Measurements from ENCODE around the gene AK8. TPM values are rescaled to one million over a fixed set of nuclear protein-coding genes. Genes with fewer than 3 reads are reported as not detected.

The AK8 gene
- total RNA-seq, 1 donor from 2014 or later: not detected

- DNase-seq (ENCODE audit: missing footprints) (no peak), ATAC-seq (no peak)
- intact Hi-C loops (cut with DNase I): no loop called here
These were observed 13.4 kb downstream of the AK8 start for GRCh38 chr9:132864691-132865090.

DNA sequence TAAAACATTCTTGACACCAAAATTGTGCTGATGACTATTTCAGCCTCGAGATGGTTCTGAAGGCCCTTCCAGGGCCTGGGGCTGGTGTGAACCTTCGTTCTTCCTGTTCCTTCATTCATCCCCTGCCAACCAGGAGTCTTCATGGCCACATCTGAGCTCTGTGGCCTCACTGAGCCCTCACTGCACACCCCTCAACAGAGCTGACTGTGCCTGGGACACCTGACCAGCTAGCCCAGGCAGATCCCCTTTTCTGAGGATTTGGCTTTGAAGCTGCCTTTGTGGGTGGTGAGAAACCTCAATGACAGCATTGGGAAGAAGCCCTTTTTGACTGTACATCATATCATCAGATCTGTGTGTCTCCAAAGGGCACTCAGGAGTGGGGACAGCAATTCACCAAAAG is 13.8 kb downstream of the AK8 start:
- ATAC-seq (no peak), DNase-seq (ENCODE audit: missing footprints) (no peak)
- intact Hi-C loops (cut with DNase I): no loop called here

GRCh38 chr9:132863096-132863495 is 15.0 kb downstream of the AK8 start:
- ATAC-seq (no peak), DNase-seq (ENCODE audit: missing footprints) (no peak)
- intact Hi-C loops (cut with DNase I): no loop called here

DNA sequence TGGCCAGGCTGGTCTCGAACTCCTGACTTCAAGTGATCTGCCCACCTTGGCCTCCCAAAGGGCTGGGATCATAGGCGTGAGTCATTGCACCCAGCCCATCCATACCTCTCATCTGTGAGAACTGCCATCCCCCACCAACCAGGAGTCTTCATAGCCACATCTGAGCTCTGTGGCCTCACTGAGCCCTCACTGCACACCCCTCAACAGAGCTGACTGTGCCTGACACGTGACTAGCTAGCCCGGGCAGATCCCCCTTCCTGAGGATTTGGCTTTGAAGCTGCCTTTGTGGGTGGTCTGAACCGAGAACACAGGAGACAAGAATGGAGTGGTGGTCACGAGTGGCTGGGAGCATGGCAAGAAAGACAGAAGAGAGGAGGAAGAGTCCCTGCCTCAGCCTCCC is 15.6 kb downstream of the AK8 start:
- intact Hi-C loops (cut with DNase I): no loop called here
- ATAC-seq: no peak
- no peak for DNase-seq (ENCODE audit: missing footprints)

DNA sequence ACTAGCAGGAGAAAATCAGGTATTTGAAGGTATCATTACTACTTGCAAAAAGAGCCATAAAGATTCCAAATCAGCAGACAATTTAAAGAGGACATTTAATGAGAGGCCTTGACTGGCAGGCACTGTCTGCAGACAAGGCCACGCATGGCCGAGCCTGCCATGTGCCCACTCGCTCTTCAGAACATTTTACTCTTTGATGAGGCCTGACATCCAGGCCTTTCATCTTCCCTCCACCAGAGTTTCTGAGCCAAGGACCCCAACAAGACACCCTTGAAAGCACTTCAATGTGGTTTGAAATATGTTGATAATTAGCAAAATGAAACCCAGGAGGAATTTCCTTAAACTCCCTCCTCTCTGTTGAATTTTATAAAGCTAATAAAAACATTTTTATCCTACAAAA is 16.4 kb downstream of the AK8 start:
- intact Hi-C loops (cut with DNase I): no loop called here
- ATAC-seq: no peak
- DNase-seq (ENCODE audit: missing footprints): no peak

- ATAC-seq (no peak), DNase-seq (ENCODE audit: missing footprints) (no peak)
- intact Hi-C loops (cut with DNase I): no loop called here
These were observed 19.3 kb downstream of the AK8 start for GRCh38 chr9:132858751-132859150.

- ATAC-seq (peak; percentile 48), DNase-seq (ENCODE audit: missing footprints) (no peak)
- intact Hi-C loops (cut with DNase I): no loop called here
These were observed 20.3 kb downstream of the AK8 start for GRCh38 chr9:132857616-132858342.

DNA sequence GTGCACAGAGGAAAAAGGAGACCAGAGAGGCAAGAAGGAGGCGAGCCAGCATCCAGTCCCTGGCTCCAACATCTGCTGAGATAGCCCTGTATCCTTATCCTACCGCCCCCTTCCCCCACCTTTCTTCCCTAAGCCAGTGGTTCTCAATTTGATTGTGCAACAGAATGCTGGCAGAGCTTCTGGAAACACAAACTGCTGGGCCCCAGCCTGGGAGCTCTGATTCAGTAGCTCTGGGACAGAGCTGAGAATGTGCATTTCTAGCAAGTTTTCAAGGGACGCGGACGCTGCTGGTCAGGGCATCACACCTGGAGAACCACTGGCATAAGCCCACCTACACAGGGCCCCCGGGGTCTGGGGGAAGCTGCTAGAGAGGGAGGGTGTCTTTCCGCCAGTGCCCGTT is 21.1 kb downstream of the AK8 start:
- peak; percentile 71 for DNase-seq (ENCODE audit: missing footprints)
- intact Hi-C loops (cut with DNase I): no loop called here
- ATAC-seq: peak; percentile 95

DNA sequence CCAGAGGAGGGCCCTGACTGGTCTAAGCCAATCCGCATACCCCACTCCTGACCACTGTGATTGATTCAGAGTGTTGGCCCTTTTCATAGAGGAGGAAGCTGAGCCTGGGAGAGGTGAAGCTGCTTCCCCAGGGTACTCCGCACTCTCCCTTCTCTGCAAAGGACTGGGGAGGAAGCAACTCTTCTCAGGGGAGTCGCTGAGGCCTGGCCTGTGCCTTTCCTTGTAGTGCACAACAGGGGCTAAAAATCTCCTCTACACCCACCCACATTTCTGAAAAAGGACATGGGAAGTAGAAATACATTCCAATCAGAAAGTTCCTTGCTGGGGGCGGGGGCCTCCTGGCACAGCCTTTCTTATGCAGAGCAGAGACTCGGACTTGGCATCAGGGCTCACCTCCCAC is 22.2 kb downstream of the AK8 start:
- ATAC-seq (no peak), DNase-seq (ENCODE audit: missing footprints) (no peak)
- intact Hi-C loops (cut with DNase I): no loop called here

DNA sequence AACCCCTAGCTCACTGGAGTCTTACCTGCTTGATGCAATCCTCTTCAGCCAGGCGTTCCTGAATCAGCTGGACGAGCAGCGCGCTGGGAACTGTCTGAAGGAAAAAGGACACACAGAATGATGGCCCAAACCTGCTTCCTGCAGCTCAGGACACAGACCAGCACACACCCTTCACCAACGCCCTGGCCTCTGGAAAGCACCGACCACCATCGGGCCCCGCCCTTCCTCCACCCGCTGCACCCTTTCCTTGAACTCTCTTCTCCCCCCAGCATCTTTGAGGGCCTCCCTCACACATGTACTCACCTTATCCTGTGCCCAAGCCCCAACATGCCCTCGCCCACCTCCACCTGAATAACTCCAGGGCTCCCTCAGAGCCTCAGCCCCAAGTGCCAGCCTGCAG is 23.3 kb downstream of the AK8 start:
- DNase-seq (ENCODE audit: missing footprints) (no peak), ATAC-seq (no peak)
- intact Hi-C loops (cut with DNase I): no loop called here

- no peak for ATAC-seq
- no peak for DNase-seq (ENCODE audit: missing footprints)
- intact Hi-C loops (cut with DNase I): no loop called here
These were observed 24.6 kb downstream of the AK8 start for GRCh38 chr9:132853482-132853881.

DNA sequence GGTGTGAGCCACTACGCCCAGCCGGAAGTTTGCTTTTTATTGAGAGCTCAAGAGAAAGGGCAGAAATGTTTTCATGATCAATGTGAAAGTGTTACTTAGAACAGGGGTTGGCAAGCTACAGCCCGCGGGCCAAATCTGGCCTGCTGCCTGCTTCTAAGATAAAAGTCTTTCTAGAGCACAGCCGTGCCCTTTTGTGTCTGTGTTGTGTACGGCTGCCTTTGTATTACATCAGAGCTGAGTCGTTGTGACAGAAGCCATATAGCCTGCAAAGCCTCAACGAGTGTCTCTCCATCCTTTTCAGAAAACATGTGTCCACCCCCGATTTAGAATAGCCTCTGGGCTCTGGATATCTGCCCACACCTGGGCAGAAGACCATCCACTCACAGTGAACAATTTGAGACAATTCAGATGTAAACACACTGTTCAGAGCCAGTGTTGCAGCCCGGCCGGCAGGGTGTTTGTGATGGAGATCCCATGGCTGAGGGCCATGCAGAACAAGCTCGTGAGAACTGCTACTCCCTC is 28.8 kb downstream of the AK8 start:
- no peak for DNase-seq (ENCODE audit: missing footprints)
- intact Hi-C loops (cut with DNase I): no loop called here
- peak; percentile 71 for ATAC-seq

- DNase-seq (ENCODE audit: missing footprints) (no peak), ATAC-seq (no peak)
- intact Hi-C loops (cut with DNase I): no loop called here
These were observed 31.1 kb downstream of the AK8 start for GRCh38 chr9:132846918-132847515.

DNA sequence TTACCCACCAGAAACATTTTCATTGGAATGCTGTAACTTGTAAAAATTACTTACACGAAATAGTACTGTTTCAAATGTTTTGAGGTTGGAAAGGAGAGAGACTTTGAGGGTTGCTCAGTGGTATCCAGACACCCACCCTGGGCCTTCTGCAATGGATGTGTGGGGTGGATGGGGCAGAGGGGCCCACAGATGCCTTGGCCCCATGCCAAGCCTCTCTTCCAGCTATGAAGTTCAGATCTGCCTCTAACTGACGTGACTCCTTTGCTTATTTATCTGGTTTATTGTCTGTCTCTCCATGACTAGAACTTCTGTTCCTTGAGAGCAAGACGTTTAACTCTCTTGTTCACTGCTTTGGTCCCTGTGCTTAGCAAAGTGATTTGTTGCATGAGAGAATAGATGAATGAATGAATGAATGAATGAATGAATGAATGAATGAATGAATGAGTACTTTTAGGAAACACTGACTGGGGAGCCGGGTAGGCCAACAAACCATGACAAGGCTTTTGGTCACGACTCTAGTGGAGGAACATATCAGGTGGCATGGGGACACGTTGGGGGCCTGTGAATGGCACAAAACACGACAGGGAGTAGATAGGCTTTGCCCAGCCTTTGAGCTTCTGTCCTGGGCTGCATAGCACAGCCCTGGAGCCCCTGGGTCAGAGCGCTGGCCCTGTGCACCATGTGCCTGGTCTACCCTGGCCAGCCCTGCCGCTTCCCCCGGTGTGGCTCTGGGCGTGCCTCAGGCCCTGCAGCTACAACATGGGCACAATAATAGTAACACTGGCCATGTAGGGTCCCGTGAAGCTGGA is 31.8 kb downstream of the AK8 start:
- DNase-seq (ENCODE audit: missing footprints) (no peak), ATAC-seq (no peak)
- intact Hi-C loops (cut with DNase I): no loop called here

GRCh38 chr9:132842124-132843044 is 35.7 kb downstream of the AK8 start:
- DNase-seq (ENCODE audit: missing footprints) (no peak), ATAC-seq (no peak)
- intact Hi-C loops (cut with DNase I): no loop called here

GRCh38 chr9:132840980-132841379 is 37.1 kb downstream of the AK8 start:
- intact Hi-C loops (cut with DNase I): no loop called here
- DNase-seq (ENCODE audit: missing footprints) (no peak), ATAC-seq (peak; percentile 77)

DNA sequence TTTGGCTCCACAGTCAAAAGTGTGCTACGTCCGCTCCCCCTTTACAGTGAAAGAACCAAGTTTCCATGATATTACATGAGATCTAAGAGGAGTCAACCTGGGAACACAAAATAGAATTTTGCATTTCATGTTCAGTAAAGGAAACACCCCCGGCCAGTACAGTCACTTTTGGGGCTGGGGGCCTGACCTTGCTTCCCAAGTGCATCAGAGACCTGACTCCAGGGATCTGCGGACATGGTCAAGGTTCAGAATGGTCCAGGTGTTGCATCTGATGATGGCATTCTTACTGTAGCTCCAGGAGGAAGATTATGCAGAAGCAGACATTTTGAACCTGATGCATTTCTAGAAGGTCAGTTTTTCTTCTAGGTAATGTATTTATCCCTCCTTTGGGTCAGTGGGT is 39.8 kb downstream of the AK8 start:
- ATAC-seq (no peak), DNase-seq (ENCODE audit: missing footprints) (no peak)
- intact Hi-C loops (cut with DNase I): no loop called here

DNA sequence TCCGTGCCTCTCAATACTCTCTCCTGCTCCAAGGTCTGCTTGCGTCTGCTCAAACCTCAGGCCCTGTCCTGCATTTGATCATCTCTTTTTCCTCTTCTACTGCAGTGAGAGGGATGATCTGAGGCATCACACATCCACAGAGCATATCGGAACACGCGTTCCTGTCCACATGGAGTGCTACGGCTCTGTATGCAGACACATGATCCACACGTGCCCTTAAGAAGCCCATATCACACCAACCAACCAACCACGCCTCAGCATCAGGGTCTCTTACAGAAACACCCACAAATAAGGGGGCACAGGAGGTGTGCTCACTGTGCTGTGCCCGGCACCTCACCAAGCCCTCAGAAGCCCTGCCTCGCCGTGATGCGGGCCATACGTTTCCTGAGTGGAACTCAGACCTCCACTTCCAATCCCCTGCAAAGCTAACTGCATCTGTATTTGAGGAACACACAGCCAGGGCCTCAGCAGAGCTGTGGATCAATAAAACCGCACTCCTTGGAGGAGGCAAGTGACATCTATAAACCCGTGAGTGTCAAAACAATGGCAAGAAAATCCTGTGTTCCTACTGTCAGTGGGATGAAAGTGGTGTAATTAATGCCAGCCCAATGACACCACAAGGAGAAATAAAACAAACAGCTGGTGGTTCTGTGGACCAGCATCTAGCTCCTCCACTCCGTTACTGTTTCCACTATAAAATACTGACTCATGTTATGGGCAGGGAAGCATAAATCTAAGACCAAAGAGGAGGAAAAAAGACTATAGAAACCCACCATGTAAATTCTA is 40.4 kb downstream of the AK8 start:
- DNase-seq (ENCODE audit: missing footprints): no peak
- intact Hi-C loops (cut with DNase I): no loop called here
- ATAC-seq: no peak

Data from Right ventricle myocardium inferior (tissue), 1 donor.